GM21360 (cell line): Measurements from ENCODE around the gene CDC14A.
"Not testable (repeated sequence)": the region's sequence is repeated elsewhere in the genome, so short reads cannot be mapped to it uniquely, and the experiment has no call there.

ENCODE experiments used
- ATAC-seq: cut with Tn5 transposase; IDR thresholded peaks from one replicate; pipeline ENCODE4 v1.9.1; 2021; ENCODE audit warnings: mild to moderate bottlenecking, moderate library complexity; ENCODE audit not compliant: unreplicated experiment

Gene CDC14A

DNA sequence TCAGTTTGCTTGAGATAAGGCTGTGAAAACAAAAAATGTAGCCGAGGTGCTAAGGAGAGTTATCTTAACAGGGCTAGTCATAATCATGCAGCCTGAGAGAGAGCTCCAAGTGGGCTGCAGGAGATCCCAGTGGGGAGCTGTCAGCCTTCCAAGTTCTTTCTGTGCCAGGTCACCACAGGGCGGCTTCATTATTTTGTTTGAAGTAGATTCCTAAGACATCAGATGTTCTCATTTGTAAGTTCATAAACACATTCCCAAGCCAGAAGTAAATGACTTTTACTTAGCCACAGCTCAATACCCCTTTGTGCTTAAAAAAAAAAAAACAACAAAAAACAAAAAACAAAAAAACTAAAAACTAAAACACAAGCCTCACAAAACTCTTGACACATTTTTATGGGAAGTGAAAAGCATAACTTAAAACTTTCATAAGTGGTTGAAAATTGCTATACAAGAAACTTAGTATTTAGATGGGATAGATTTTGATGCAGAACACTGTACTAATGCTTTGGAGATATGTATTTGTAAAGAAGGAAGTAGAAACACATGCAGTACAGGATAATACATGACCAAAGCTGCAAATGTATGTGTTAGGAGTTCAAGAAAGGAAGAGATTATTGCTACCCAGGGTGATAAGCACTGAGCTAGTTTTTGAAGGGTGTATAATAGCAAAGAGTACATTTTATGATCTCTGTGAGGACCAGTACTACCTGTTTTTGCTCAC is 8.6 kb downstream of the CDC14A start:
- no peak for ATAC-seq

DNA sequence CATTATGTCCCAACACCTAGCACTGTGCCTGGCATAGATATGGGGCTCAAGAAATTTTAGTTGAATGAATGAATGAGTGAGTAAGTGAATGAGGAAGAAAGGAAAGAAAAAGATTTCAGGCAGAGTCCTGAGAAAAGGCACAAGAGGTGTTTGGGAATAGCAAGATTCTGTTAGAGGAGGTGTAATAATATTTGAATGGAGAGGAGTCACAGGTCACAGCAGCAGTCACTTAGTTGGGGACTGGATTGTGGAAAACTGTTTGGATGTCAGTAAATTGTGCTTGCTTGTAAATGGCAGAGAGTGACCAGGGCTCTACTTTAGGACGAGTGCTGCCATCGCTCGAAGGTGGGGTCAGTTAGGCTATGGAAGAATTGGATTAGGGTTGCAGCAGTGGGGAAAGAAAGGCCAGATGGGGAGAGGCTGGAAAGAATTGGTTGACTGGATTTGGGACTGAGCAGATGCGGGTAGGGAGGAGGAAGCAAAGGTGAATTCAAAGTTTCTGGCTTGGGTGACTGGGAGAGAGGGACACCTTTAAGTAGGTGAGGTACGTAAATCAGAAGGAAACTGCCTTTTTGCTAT is 9.3 kb downstream of the CDC14A start:
- no peak for ATAC-seq

DNA sequence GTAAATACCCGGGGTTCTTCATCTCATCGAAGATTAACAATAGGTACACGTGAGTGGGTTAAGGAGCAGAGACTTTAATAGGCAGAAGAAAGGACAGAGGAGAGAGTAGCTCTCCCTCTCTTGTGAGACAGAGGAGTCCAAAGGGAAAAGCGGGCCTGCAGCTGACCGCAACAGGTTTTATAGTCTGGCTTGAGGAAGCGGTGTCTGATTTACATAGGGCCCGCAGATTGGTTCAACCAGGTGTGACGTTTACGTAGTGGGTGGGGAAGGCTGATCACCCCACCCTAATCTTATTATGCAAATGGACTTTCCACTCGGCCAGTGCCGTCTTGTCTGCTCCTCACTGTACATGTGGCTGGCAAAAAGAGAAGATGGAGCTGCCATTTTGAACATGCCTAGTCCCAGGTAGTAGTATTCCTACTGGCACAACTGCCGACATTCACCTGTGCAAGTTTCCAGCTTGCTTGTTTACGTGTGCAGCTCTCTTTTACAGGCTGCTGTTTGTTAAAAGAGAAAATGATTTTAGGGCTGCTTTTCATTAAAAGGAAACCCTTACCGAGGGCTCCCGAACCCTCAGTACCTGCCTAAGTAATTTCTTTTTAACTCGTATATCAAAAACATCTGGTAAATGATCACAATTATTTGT is 10.6 kb downstream of the CDC14A start:
- ATAC-seq = no peak

DNA sequence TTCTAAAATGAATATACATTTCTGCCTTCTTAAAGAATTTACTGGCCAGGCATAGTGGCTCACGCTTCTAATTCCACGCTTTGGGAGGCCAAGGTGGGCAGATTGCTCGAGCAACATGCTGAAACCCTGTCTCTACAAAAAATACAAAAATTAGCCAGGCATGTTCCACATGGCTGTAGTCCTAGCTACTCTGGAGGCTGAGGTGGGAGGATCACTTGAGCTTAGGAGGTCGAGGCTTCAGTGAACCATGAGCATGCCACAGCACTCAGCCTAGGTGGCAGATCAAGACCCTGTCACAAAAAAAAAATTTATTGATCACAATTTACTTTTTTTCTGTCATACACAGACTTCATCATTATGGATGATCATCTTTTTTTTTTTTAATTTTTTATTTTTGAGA is 11.5 kb downstream of the CDC14A start:
- ATAC-seq = no peak

DNA sequence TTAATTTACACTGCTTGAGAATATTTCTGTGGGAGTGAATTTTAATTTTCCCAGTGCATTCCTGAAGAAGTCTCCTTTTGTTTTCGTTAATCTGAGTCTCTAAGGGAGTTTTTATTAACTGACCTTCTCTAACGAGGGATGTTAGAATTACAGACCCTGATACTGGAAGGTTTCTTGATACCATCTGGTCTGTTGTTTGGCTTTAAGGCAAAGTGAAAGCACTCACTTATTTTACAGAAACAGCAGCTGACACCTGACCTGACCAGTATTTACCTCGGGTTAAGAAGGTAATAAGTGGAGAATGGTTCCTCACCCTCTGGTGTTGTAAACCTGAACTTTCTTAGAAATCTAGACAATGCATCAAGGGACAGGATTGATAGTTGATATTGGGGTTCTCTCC is 12.4 kb downstream of the CDC14A start:
- no peak for ATAC-seq

DNA sequence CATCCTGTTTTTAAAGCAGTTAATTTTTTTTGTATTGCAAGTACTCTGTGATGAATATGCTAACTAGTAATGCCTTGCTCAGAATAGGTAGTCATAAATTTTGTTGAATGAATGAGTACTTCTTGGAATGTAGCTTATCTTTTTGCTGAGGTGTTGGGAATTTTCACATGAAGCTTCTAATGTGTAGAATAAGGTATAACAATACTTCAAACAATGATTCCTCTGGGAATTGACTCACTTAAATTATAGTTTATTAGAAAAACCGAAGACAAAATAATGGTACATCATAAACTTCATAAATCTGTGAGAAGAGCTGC is 13.9 kb downstream of the CDC14A start:
- ATAC-seq = no peak

DNA sequence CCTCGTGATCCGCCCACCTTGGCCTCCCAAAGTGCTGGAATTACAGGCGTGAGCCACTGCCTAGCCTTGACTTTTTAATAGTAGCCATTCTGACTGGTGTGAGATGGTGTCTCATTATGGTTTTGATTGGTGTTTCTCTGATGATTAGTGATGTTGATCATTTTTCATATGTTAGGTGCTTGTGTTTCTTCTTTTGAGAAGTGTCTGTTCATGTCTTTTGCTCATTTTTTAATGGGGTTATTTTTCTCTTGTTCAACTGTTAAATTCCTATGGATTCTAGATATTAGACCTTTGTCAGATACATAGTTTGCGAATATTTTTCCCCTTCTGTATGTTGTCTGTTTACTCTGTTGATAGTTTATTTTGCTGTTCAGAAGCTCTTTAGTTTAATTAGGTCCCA is 17.0 kb downstream of the CDC14A start:
- not testable (repeated sequence) for ATAC-seq

DNA sequence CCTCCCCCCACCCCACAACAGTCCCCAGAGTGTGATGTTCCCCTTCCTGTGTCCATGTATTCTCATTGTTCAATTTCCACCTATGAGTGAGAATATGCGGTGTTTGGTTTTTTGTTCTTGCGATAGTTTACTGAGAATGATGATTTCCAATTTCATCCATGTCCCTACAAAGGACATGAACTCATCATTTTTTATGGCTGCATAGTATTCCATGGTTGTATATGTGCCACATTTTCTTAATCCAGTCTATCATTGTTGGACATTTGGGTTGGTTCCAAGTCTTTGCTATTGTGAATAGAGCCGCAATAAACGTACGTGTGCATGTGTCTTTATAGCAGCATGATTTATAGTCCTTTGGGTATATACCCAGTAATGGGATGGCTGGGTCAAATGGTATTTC is 21.6 kb downstream of the CDC14A start:
- not testable (repeated sequence) for ATAC-seq

DNA sequence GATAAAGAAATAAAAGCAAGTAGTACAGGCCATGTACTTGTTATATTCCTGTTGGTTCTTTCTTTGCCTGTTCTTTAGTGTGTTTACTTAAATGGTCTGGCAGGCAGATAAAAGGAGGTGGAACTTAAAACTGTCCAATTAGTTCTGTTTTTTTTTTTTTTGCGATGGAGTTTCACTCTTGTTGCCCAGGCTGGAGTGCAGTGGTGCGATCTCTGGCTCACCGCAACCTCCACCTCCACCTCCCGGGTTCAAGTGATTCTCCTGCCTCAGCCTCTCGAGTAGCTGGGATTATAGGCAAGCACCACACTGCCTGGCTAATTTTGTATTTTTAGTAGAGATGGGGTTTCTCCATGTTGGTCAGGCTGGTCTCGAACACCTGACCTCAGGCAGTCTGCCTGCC is 24.6 kb downstream of the CDC14A start:
- not testable (repeated sequence) for ATAC-seq

DNA sequence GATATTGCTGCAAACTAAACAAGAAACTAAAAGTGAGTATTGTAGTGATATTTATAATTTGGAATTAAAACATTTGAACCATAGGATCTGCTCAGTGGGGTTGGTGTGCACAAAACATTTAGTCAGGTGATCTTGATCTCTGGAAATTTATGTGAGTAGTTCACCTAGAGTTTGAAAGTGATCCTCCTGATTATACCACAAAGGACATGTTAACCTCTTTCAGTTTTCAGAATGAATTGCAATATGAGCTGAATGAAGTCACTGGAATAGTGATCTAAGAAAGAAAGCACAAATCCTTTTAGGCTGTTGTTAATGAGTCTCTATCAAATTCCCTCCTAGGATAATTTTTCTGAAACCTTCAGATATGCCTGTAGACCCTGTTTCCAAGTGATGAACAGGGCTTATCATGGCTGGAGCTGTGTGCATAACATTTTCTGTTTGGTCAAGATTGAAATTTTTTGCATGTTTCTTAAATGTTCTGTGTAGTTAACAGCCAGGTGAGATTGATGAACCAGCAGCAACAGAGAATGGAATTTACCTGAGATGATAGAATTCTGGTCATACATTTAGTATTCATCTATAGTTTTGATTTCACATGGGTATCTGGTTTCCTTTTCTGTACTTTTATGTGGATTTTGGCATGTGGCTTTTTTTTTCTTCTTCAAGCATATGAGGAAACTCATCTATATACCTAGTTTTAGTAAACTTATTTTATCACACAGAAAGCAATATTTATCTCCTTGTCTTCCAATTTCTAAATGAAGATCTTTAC is 25.5 kb downstream of the CDC14A start:
- ATAC-seq = peak; percentile 96

DNA sequence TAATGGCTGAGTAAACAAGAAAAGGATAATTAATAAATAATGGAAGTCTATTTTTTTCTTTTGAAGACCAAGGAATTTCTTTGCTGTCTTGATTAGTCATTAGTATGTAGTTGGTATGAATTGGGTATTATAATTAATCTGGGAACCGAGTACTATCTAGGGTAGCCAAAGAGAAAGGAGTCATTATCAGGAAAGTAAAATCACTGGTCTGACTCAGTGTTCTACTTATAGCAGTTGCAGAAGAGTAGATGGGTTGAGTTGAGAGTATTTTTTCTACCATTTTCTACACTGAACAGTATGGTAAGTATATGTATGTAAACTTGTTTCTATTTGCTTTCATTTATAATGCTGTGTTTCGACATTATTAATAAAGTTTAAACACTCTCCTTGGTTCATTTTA is 26.6 kb downstream of the CDC14A start:
- no peak for ATAC-seq

DNA sequence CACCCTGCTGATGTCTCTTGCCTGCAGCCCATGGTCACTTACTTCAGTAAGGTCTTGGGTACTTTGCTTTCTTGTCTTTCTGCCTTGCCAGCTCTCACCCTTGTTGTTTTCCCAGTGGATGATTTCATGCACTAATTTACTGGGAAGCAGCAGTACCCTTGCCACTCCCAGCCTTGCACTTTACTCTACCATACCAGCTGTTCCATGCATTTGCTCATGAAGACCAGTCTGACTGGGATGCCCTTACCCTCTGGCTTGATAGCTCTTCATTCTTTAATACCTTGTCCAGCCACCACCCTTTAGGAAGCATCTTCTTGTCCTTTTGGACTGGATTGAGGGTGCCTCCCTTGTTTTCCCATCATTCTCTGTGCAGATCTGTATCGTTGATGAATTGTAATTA is 28.3 kb downstream of the CDC14A start:
- no peak for ATAC-seq

DNA sequence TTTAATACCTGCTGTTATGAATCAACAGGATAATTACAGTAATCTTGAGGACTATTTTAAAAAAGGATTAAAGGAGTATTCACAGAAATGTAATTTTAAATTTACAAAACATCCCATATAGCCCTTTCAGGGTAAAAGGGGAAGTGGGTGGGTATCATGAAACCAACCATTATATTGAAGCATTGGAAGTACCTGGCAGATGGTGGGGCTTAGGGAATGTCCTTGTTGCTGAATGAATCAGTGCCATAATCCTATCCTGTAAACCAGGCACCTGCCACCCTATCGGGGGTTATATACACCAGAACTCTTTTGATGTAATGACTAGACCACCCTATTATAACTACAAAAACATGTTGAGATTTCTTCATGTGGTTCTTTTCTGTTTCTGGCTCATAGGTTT is 30.4 kb downstream of the CDC14A start:
- no peak for ATAC-seq

DNA sequence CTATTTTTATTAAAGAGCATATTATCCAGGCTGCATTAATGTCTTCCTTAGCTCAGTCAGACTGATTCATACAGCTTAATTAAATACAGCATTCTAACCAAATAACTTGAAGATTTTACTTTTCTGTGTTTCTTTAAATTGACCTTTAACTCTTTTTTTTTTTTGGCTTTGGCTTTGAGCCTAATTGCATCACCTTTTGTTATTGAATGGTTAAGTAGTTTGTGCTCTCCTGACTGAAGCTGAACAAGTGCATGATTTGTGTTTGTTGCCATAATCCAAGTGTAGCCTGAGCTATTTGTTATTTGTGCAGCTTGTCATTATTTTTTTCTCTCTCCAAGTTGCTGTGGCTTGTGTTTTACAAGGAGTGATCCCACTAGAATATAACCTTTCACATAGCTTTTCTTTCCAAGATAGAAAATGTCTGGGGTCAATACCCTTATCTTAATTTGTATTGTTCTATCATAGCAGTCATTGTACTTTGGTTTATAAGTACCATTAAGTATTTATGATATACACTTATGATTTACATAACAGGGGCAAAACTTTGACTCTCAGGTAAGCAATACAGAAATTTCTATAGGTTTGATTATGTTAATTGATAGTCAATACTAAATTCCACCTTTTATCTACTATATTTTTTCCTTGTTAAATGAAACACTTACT is 31.6 kb downstream of the CDC14A start:
- ATAC-seq = no peak

DNA sequence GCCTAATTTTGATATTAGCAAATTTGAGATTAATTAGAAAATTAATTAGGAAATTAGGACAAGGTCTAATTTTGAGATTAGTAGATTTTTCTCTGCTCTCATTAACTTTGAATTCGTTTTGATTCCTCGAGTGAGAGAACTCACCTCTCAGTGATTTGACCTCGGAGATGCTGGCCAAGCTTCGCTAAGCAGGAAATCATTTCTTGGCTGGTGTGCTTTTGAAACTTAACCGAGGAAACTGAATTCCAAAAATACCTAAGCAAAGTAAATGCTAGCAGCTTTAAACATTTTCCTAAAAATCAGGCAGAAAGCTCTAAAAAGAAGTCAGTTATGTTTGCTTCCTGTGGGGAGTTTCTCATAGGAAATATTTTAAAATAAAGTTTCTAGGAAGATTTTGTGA is 34.9 kb downstream of the CDC14A start:
- no peak for ATAC-seq

DNA sequence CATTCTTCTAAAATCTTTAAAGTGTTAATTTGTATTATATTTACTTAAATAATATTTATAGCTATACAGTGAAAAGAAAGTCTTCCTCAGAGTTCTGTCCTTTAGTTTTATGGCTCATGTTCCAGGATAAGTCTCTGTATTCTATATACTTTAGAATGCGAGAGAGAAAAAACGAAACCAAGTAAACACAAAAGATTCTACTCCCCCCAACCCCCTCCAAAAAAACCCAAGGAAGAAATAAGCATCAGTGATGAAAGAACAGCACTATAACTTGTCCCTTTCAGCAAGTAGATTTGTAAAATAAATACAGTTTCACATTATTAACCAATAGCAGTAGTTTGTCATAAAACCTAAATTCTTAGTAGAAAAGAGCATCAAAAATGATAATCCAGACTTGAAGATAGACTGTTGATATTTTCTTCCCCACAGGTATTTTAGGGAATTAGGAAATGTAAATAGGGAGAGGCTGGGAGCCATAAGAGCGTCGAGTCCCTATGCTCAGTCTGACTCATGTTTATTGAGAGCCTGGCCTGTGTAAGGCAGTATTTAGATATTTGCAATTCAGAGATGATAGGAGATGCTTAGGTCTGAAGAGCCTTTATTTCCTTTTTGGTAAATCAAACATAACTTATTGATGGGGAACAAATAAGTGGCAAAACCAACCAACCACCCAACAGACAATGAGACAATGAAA is 35.5 kb downstream of the CDC14A start:
- no peak for ATAC-seq

DNA sequence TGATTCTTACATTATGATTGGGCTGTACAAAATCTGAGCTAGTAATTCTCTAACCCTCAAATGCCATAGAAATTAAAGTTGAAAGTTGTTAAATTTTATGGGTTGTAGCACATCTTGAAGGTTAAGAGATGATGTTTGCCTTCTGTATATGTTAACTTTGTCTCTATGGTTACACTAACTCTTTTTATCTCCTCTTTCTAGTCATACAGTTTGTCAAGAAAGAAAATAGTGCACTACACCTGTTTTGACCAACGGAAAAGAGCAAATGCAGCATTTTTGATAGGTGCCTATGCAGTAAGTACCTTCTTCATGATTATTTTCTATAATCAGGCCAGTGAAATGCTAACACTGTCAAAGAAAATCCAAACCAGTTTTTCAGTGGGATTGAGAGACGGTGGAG is 38.2 kb downstream of the CDC14A start:
- no peak for ATAC-seq

DNA sequence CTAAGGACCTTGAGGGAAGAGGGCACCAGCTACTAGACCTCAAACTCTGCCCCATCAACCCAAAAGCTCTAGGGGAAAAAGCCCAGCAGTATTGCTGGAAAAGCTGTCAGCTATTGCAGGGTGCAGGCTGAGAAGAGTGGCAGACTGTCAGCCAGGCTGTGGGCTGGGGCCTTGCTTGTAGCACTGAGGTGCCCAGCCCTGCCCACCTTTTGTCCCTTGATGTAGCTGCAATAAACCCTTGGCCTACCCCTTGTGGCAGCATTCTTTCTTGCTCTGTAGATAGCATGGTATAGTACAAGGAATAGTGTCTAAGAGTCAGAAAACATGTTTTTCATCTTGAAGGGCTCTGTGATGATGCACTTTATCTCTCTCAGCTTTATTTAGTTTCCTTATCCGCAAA is 39.4 kb downstream of the CDC14A start:
- ATAC-seq = no peak

DNA sequence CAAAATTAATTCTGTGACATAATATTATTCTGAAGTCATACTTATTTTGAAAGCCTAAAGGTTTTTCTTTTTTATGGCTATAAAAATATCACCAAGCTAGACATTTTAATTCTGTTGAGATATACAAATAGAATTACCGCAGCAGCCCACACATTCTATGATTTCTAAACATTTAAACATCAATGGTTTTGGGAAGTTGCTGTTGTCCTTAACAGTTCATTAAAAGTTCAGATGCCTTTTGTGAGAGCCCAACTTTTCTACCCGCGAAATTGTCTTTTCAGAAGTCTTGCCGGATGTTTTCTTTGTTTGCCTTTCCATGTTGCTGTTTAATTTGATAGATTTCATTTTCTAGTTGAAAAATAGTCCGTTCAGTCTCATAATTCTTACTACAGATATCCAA is 40.5 kb downstream of the CDC14A start:
- ATAC-seq = no peak

DNA sequence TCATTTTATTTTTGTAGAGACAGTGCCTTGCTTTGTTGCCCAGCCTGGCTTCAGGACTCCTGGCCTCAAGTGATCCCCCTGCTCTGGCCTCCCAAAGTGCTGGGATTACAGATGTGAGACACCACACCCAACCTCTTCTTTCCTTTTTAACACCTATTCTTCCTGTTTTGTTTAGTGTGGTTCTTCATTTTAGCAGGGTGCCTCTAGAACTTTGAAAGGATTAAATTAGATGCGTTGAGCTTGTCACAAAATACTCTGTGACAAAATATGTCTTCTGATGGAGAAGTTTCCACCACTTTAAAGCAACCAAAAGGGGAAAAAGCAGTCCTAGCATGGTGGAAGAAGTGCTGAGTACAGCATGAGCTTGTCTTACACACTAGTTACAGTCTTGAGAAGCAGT is 42.0 kb downstream of the CDC14A start:
- ATAC-seq = no peak

DNA sequence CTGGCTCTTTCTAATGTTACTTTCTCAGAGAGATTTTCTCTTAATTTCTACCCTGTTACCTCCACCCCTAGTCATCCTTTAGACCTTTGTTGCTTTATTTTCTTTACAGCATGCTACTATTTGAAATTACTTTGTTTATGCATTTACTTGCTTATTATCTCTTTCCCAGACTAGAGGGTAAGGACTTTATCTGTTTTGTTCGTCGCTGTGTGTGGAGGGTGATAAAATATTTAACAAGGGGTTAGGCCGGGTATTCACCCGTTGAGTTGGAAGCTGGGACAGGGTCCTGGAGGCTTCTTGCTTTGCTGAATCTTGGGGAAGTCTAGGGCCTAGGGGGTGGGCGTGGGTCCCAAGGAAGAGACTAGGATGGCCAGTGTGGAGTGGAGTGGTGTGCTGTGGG is 43.6 kb downstream of the CDC14A start:
- ATAC-seq = no peak
